IMR-90 (cell line): ENCODE data around the gene ARMC10. TPM values are rescaled to one million over a fixed set of nuclear protein-coding genes. Genes with fewer than 3 reads are reported as not detected.

Experiments used
- ATAC-seq: fragments of 200-7000 bp; cut with Tn5 transposase; 2 replicates; pipeline ENCODE4 v1.9.1; 2020; ENCODE audit warnings: low read depth, mild to moderate bottlenecking, moderate library complexity
- BruUV-seq: library from RNA; stranded (reverse); fragments of 400-500 nt; replicated peaks from 2 replicates; lab custom pipeline; 2021; lab: Mats Ljungman, UMichigan
- CTCF ChIA-PET: fragments of 300-600 bp; formaldehyde crosslinking; extraction: SDS; loops from one replicate; lab custom pipeline; 2021; ENCODE audit warnings: antibody characterized with exemption; lab: Yijun Ruan, JAX
- POLR2A ChIA-PET: fragments of 300-600 bp; sonication (Branson Sonifier 250); formaldehyde crosslinking; loops from one replicate; lab custom pipeline; 2022; ENCODE audit warnings: antibody characterized with exemption; ENCODE audit not compliant: unreplicated experiment; lab: Charles Lee
- DNase-seq: peaks from one replicate; pipeline ENCODE4 v3.0.0; 2013
- H2AFZ ChIP-seq: replicated peaks from 2 replicates; pipeline ENCODE3; 2013; ENCODE audit warnings: low read length, mild to moderate bottlenecking; ENCODE audit not compliant: poor library complexity
- H2AK5ac ChIP-seq: 2 replicates; pipeline ENCODE4 v1.6.1; 2013; ENCODE audit warnings: low read depth, low read length, inconsistent platforms
- H2AK9ac ChIP-seq: replicated peaks from 2 replicates; pipeline ENCODE3; 2013; ENCODE audit warnings: mild to moderate bottlenecking, low read depth, low read length, moderate library complexity; ENCODE audit not compliant: poor library complexity
- H2BK120ac ChIP-seq: 2 replicates; pipeline ENCODE4 v1.6.1; 2013; ENCODE audit warnings: low read depth, low read length, inconsistent platforms
- H2BK15ac ChIP-seq: 3 replicates; pipeline ENCODE4 v1.6.1; 2013; ENCODE audit warnings: low read depth, low read length, inconsistent platforms
- H2BK20ac ChIP-seq: 2 replicates; pipeline ENCODE4 v1.6.1; 2013; ENCODE audit warnings: low read depth, mild to moderate bottlenecking, inconsistent platforms, low read length, moderate library complexity
- H2BK5ac ChIP-seq: 2 replicates; pipeline ENCODE4 v1.6.1; 2013; ENCODE audit warnings: mild to moderate bottlenecking, low read depth, low read length, inconsistent platforms; ENCODE audit not compliant: poor library complexity, severe bottlenecking
- H3K14ac ChIP-seq: replicated peaks from 2 replicates; pipeline ENCODE4 v1.6.1; 2013; ENCODE audit warnings: low read depth, low read length, inconsistent platforms
- H3K18ac ChIP-seq: 2 replicates; pipeline ENCODE4 v1.6.1; 2013; ENCODE audit warnings: low read depth, low read length, control low read depth
- H3K23ac ChIP-seq: 2 replicates; pipeline ENCODE4 v1.6.1; 2013; ENCODE audit warnings: low read depth, low read length, inconsistent platforms
- H3K27ac ChIP-seq: 2 replicates; pipeline ENCODE4 v1.5.1; 2013; ENCODE audit warnings: mild to moderate bottlenecking, control low read depth, low read length; ENCODE audit not compliant: insufficient read depth
- H3K27me3 ChIP-seq: 2 replicates; pipeline ENCODE4 v1.6.1; 2013; ENCODE audit warnings: low read length; ENCODE audit not compliant: control insufficient read depth, insufficient read depth
- H3K36me3 ChIP-seq: 2 replicates; pipeline ENCODE4 v1.6.1; 2013; ENCODE audit warnings: low read length, mixed read lengths; ENCODE audit not compliant: control insufficient read depth, insufficient read depth
- H3K4ac ChIP-seq: 2 replicates; pipeline ENCODE4 v1.6.1; 2013; ENCODE audit warnings: low read depth, low read length, inconsistent platforms
- H3K4me1 ChIP-seq: 2 replicates; pipeline ENCODE4 v1.6.1; 2013; ENCODE audit warnings: low read length, mixed read lengths; ENCODE audit not compliant: control insufficient read depth, insufficient read depth
- H3K4me2 ChIP-seq: 2 replicates; pipeline ENCODE4 v1.6.1; 2013; ENCODE audit warnings: low read depth, mild to moderate bottlenecking, control low read depth, low read length, moderate library complexity
- H3K4me3 ChIP-seq: 2 replicates; pipeline ENCODE4 v1.5.1; 2013; ENCODE audit warnings: low read depth, mild to moderate bottlenecking, control low read depth, low read length, moderate library complexity; ENCODE audit not compliant: insufficient read depth
- H3K56ac ChIP-seq: 2 replicates; pipeline ENCODE4 v1.6.1; 2013; ENCODE audit warnings: low read length, inconsistent platforms; ENCODE audit not compliant: insufficient read depth; ENCODE audit errors: extremely low read depth
- H3K79me1 ChIP-seq, 2 experiments: 2 replicates each; pipeline ENCODE4 v1.6.1; 2013; ENCODE audit warnings: low read length in 2 of 2, inconsistent platforms in 1 of 2, low read depth in 1 of 2
- H3K9ac ChIP-seq: 2 replicates; pipeline ENCODE4 v1.6.1; 2013; ENCODE audit warnings: low read depth, low read length, control low read depth
- H3K9me1 ChIP-seq: 2 replicates; pipeline ENCODE4 v1.6.1; 2013; ENCODE audit warnings: low read length, inconsistent platforms; ENCODE audit not compliant: insufficient read depth
- H3K9me3 ChIP-seq: 2 replicates; pipeline ENCODE4 v1.6.1; 2013; ENCODE audit warnings: low read length; ENCODE audit not compliant: control insufficient read depth, insufficient read depth
- H4K20me1 ChIP-seq: 2 replicates; pipeline ENCODE4 v1.6.1; 2013; ENCODE audit warnings: low read length, inconsistent platforms; ENCODE audit not compliant: insufficient read depth
- H4K5ac ChIP-seq: 2 replicates; pipeline ENCODE4 v1.6.1; 2013; ENCODE audit warnings: mild to moderate bottlenecking, low read depth, low read length, control low read depth
- H4K8ac ChIP-seq, 2 experiments: 2 replicates each; pipeline ENCODE4 v1.6.1; 2013; ENCODE audit warnings: low read depth in 2 of 2, low read length in 2 of 2, control low read depth in 1 of 2, inconsistent platforms in 1 of 2
- H4K91ac ChIP-seq: 2 replicates; pipeline ENCODE4 v1.6.1; 2013; ENCODE audit warnings: low read depth, low read length, inconsistent platforms; ENCODE audit not compliant: insufficient read depth
- BHLHE40 ChIP-seq: fragments of 150-350 bp; IDR thresholded peaks from 2 replicates; pipeline ENCODE4 v1.6.1; 2016; ENCODE audit warnings: mild to moderate bottlenecking, low read depth, low read length
- CEBPB ChIP-seq: IDR thresholded peaks from 2 replicates; pipeline ENCODE4 v1.6.1; 2012; ENCODE audit warnings: low read depth, low read length, improper control_type of control experiment
- CHD1 ChIP-seq: IDR thresholded peaks from 2 replicates; pipeline ENCODE4 v1.6.1; 2012; ENCODE audit warnings: low read depth, low read length, improper control_type of control experiment
- CTCF ChIP-seq: conservative IDR thresholded peaks from 2 replicates; pipeline ENCODE4 v1.5.1; 2012; ENCODE audit warnings: mild to moderate bottlenecking, low read depth, low read length, improper control_type of control experiment
- ELK1 ChIP-seq: fragments of 150-350 bp; IDR thresholded peaks from 2 replicates; pipeline ENCODE4 v1.6.1; 2016; ENCODE audit warnings: low read depth, mild to moderate bottlenecking, low read length, moderate library complexity, borderline replicate concordance
- FOS ChIP-seq: fragments of 150-350 bp; IDR thresholded peaks from 2 replicates; pipeline ENCODE4 v1.6.1; 2016; ENCODE audit warnings: low read depth, low read length
- MAFK ChIP-seq: IDR thresholded peaks from 2 replicates; pipeline ENCODE4 v1.6.1; 2012; ENCODE audit warnings: low read depth, low read length, improper control_type of control experiment
- MAZ ChIP-seq: IDR thresholded peaks from 2 replicates; pipeline ENCODE4 v1.6.1; 2012; ENCODE audit warnings: low read depth, mild to moderate bottlenecking, low read length, improper control_type of control experiment, moderate library complexity, borderline replicate concordance
- MXI1 ChIP-seq: IDR thresholded peaks from 2 replicates; pipeline ENCODE4 v1.6.1; 2012; ENCODE audit warnings: low read depth, mild to moderate bottlenecking, low read length, moderate library complexity, borderline replicate concordance
- NFE2L2 ChIP-seq: fragments of 150-350 bp; IDR thresholded peaks from 2 replicates; pipeline ENCODE4 v1.6.1; 2016; ENCODE audit warnings: low read depth, mild to moderate bottlenecking, low read length
- POLR2A ChIP-seq: IDR thresholded peaks from 2 replicates; pipeline ENCODE4 v1.6.1; 2012; ENCODE audit warnings: mild to moderate bottlenecking, low read depth, low read length
- RAD21 ChIP-seq: IDR thresholded peaks from 2 replicates; pipeline ENCODE4 v1.6.1; 2012; ENCODE audit warnings: low read length, improper control_type of control experiment
- RCOR1 ChIP-seq: IDR thresholded peaks from 2 replicates; pipeline ENCODE4 v1.6.1; 2012; ENCODE audit warnings: mild to moderate bottlenecking, low read length, improper control_type of control experiment; ENCODE audit not compliant: insufficient replicate concordance
- RFX5 ChIP-seq: IDR thresholded peaks from 2 replicates; pipeline ENCODE4 v1.8.0; 2012; ENCODE audit warnings: low read depth, mild to moderate bottlenecking, low read length, moderate library complexity
- SMC3 ChIP-seq: fragments of 150-350 bp; IDR thresholded peaks from 2 replicates; pipeline ENCODE4 v1.6.1; 2016; ENCODE audit warnings: low read depth, mild to moderate bottlenecking, antibody characterized with exemption, low read length, moderate library complexity
- USF2 ChIP-seq: fragments of 150-350 bp; IDR thresholded peaks from 2 replicates; pipeline ENCODE4 v1.6.1; 2017; ENCODE audit warnings: mild to moderate bottlenecking, antibody characterized with exemption, low read length, low read depth
- WGBS, 2 experiments: methylation state at CpG; one replicate each; pipeline versions ENCODE4 v1.1.5 to v1.1.7; 2013; ENCODE audit warnings: missing lambda C conversion rate in 2 of 2; ENCODE audit not compliant: insufficient read length in 1 of 2; ENCODE audit errors: extremely low coverage in 2 of 2; 5-methylcytosine and 5-hydroxymethylcytosine counted together
- dilution Hi-C: fragments of 300-500 bp; cut with HindIII; formaldehyde crosslinking; loops from one replicate; pipeline ENCODE4 v1.14.3; 2018; ENCODE audit warnings: low sequenced_read_pairs; ENCODE audit not compliant: unreplicated experiment
- in situ Hi-C: fragments of 300-500 bp; cut with MboI; formaldehyde crosslinking; loops from 3 replicates; pipeline ENCODE4 v1.14.3; 2019; ENCODE audit warnings: low sequenced_read_pairs, inconsistent platforms, mixed read lengths
- intact Hi-C: fragments of 100-400 bp; cut with micrococcal nuclease; formaldehyde crosslinking; loops from 2 replicates; pipeline ENCODE4 v1.10.0; 2022
- polyA plus RNA-seq, 3 experiments: library from polyadenylated mRNA; depleted of rRNA; stranded (reverse); fragments of >200 nt; gene quantifications; 2 replicates each; pipeline ENCODE4 v1.2.3, GENCODE V29; 2012; ENCODE audit warnings: low replicate concordance in 1 of 3
- total RNA-seq: library from RNA; depleted of rRNA; stranded (reverse); fragments of >200 nt; gene quantifications from 2 replicates; pipeline ENCODE4 v1.2.3, GENCODE V29; 2012

ARMC10 gene
- total and polyA plus RNA-seq, 2 of the 4 experiments (the other 2 are of a cell fraction), result 17.4 to 21.0 TPM

DNA sequence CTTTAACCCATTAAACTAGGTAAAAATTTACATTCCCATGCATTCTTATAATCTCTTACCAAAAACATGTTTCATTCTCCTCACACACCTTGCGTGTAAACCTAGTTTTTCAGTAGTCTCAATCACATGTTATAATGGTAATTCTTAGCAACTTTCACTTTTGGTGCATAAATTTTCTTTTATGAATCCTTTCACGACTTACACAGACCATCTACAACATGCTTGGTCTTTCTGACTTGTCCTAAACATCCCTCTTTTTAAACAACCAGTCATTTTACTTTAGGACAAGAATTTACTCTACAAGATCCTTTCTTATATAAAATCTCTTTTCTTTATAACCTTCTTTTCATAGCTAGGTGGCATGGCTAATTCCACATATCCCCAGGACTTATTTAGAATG is 26.1 kb upstream of the ARMC10 start:
- no peaks in the 10 kb centered on the region for H4K20me1 ChIP-seq
- no peaks in the 10 kb centered on the region for H3K79me1 ChIP-seq
- no peak overlapping the region for H3K23ac ChIP-seq
- in situ Hi-C loops (no loop called here), intact Hi-C loops (no loop called here), dilution Hi-C loops (no loop called here)
- no peak overlapping the region for H3K14ac ChIP-seq
- H3K9me1 ChIP-seq, result no peaks in the 10 kb centered on the region
- ChIA-PET CTCF (no interaction called here), POLR2A (no interaction called here)
- BruUV-seq, result no TSS peak
- no peak overlapping the region for H2BK15ac ChIP-seq
- no peak overlapping the region for H3K4me3 ChIP-seq
- DNase-seq (peak; percentile 20), ATAC-seq (no peak)
- H3K4me2 ChIP-seq, result no peak overlapping the region
- no peaks in the 10 kb centered on the region for H3K36me3 ChIP-seq
- no peak overlapping the region for H2BK120ac ChIP-seq
- H2BK5ac ChIP-seq, result no peak overlapping the region
- no peak overlapping the region for H2AK9ac ChIP-seq
- no peak overlapping the region for H3K18ac ChIP-seq
- H3K4me1 ChIP-seq, result no peaks in the 10 kb centered on the region
- H3K9ac ChIP-seq, result no peak overlapping the region
- peaks cover 5% of the 10 kb centered on the region; the same call in 1 of the 2 replicates for H3K9me3 ChIP-seq
- no peak overlapping the region for H3K4ac ChIP-seq
- H3K56ac ChIP-seq, result no peak overlapping the region
- no peak overlapping the region for H4K91ac ChIP-seq
- TF ChIP-seq BHLHE40, result no peak
- TF ChIP-seq MXI1, result no peak
- no peak for TF ChIP-seq ELK1
- no peak for TF ChIP-seq SMC3
- no peak for TF ChIP-seq POLR2A
- TF ChIP-seq CTCF, result no peak
- TF ChIP-seq FOS, result no peak
- no peak for TF ChIP-seq MAFK
- TF ChIP-seq USF2, result no peak
- no peak for TF ChIP-seq RFX5
- no peak for TF ChIP-seq MAZ
- no peak for TF ChIP-seq CHD1
- no peak for TF ChIP-seq NFE2L2
- TF ChIP-seq CEBPB, result no peak
- no peak for TF ChIP-seq RAD21
- TF ChIP-seq RCOR1, result no peak
- no peak overlapping the region for H2AFZ ChIP-seq
- no peak overlapping the region for H4K5ac ChIP-seq
- H3K27ac ChIP-seq, result no peak overlapping the region
- no peaks in the 10 kb centered on the region for H3K27me3 ChIP-seq
- WGBS, 2 experiments, result 59% methylated on average over 2 of the region's 2 CpGs; no CpG with 5 or more reads in 1 of the 2 experiments
- H4K8ac ChIP-seq, result no peak overlapping the region
- H2AK5ac ChIP-seq, result no peak overlapping the region
- no peak overlapping the region for H2BK20ac ChIP-seq
